Stomach (tissue), 9 donors: ENCODE measurements around the gene FBP1. TPM values are rescaled to one million over a fixed set of nuclear protein-coding genes. Genes with fewer than 3 reads are reported as not detected.
"Not testable (repeated sequence)": the region's sequence is repeated elsewhere in the genome, so short reads cannot be mapped to it uniquely, and the experiment has no call there.

Source experiments
- DNase-seq, 2 donors: peaks; one replicate each; pipeline versions ENCODE4 v3.0.0 to v3.0.0-alpha.2; 2013 to 2019
- H3K27ac ChIP-seq, 5 donors: fragments of 200-600 bp in 4 of 5; sonication (generic) in 4 of 5; one replicate each; pipeline ENCODE4 v1.5.1; 2013 to 2019; ENCODE audit warnings: mild to moderate bottlenecking in 1 of 5, moderate library complexity in 1 of 5
- H3K27me3 ChIP-seq, 3 donors: fragments of 200-600 bp; sonication (generic); one replicate each; pipeline ENCODE4 v1.5.1; 2017 to 2019; ENCODE audit warnings: mixed run types in 1 of 3
- H3K36me3 ChIP-seq, 4 donors: fragments of 200-600 bp; sonication (generic); 1 replicate in 3 of 4; 2 replicates in 1 of 4; pipeline ENCODE4 v1.5.1; 2016 to 2019
- H3K4me1 ChIP-seq, 4 donors: fragments of 200-600 bp; sonication (generic); one replicate each; pipeline ENCODE4 v1.5.1; 2016 to 2019
- H3K4me3 ChIP-seq, 4 donors: fragments of 200-600 bp; sonication (generic) in 3 of 4; one replicate each; pipeline ENCODE4 v1.5.1; 2016 to 2019; ENCODE audit warnings: mild to moderate bottlenecking in 1 of 4
- H3K9me3 ChIP-seq, 4 donors: fragments of 200-600 bp; sonication (generic); one replicate each; pipeline ENCODE4 v1.5.1; 2016 to 2019
- CTCF ChIP-seq, 7 experiments: fragments of 450-650 bp in 4 of 7; fragments of 200-600 bp in 3 of 7; sonication (generic) in 3 of 7; IDR thresholded peaks; one replicate each; pipeline ENCODE4 v1.5.1; 2016 to 2019; ENCODE audit warnings: antibody characterized with exemption in 7 of 7, control low read depth in 2 of 7, mild to moderate bottlenecking in 1 of 7
- EP300 ChIP-seq: sonication (generic); formaldehyde crosslinking; IDR thresholded peaks from one replicate; pipeline ENCODE4 v1.6.1; 2017; ENCODE audit warnings: antibody characterized with exemption
- POLR2A ChIP-seq, 4 donors: fragments of 450-650 bp; IDR thresholded peaks; one replicate each; pipeline ENCODE4 v1.6.1; 2016; ENCODE audit warnings: antibody characterized with exemption in 4 of 4, control low read depth in 2 of 4, mild to moderate bottlenecking in 1 of 4, moderate library complexity in 1 of 4
- POLR2AphosphoS5 ChIP-seq, 3 donors: sonication (generic); formaldehyde crosslinking; IDR thresholded peaks; one replicate each; pipeline ENCODE4 v1.6.1; 2016; ENCODE audit warnings: antibody characterized with exemption in 3 of 3
- WGBS, 5 donors: extraction: QIAGEN DNeasy Blood & Tissue Kit in 3 of 5; methylation state at CpG; one replicate each; pipeline versions ENCODE4 v1.1.5 to v1.1.7; 2013 to 2018; 5-methylcytosine and 5-hydroxymethylcytosine counted together
- intact Hi-C: fragments of 100-400 bp; cut with DNase I; formaldehyde crosslinking; loops from one replicate; pipeline ENCODE4 v1.15.1; 2023; ENCODE audit warnings: low total_unique reads
- polyA plus RNA-seq, 3 donors: library from polyadenylated mRNA; stranded (reverse); fragments of 200-250 nt; gene quantifications; one replicate each; pipeline ENCODE4 v1.2.3, GENCODE V29; 2013
- total RNA-seq, 5 donors: library from RNA; depleted of rRNA; stranded (reverse); fragments of >200 nt; gene quantifications; one replicate each; pipeline versions ENCODE4 v1.1.0 to v1.2.3, GENCODE V29; 2014 to 2016
- donor health status: healthy with polysubstance abuse.
- donor health status: Bipolar disorder and iron deficiency.
- donor health status: healthy.

FBP1 gene
- total and polyA plus RNA-seq, 8 donors, result 10.7 to 122 (median 42.7) TPM

- Histone ChIP-seq H3K9me3 (no peaks in the 10 kb centered on the region), H3K36me3 (peaks cover 0 to 7% (median 0%) of the 10 kb centered on the region in 4 donors), H3K27ac (no peak overlapping the region), H3K4me3 (no peak overlapping the region), H3K27me3 (no peaks in the 10 kb centered on the region), H3K4me1 (peaks cover 14 to 24% (median 19%) of the 10 kb centered on the region in 4 donors)
- TF ChIP-seq CTCF (IDR thresholded peaks at IDR 0.05) (no peak), EP300 (no peak), POLR2AphosphoS5 (IDR thresholded peaks at IDR 0.05) (no peak), POLR2A (IDR thresholded peaks at IDR 0.05) (no peak)
- 80 to 94% (median 90%) methylated on average over 7 of the region's 7 CpGs for WGBS, 5 donors
- DNase-seq, result no peak
- intact Hi-C loops, result no loop called here
These were observed 40.2 kb downstream of the FBP1 start for GRCh38 chr9:94599102-94599501.

GRCh38 chr9:94593459-94594345, 45.6 kb downstream of the FBP1 start, which contains the start of gene FBP2:
FBP2 (minus strand) TSS chr9:94593824; CDS start chr9:94593726, 98 bp downstream.
- TF ChIP-seq CTCF (IDR thresholded peaks at IDR 0.05) (no peak), EP300 (no peak), POLR2AphosphoS5 (IDR thresholded peaks at IDR 0.05) (no peak), POLR2A (IDR thresholded peaks at IDR 0.05) (no peak)
- intact Hi-C loops, result no loop called here

GRCh38 chr9:94592683-94593082, 46.6 kb downstream of the FBP1 start:
- intact Hi-C loops, DNase-seq, H3K9me3 ChIP-seq, H3K36me3 ChIP-seq: not testable (repeated sequence)
- H3K4me1 ChIP-seq, result peaks cover 5 to 13% (median 8%) of the 10 kb centered on the region in 4 donors
- 36 to 64% (median 49%) methylated on average over 7 of the region's 7 CpGs for WGBS, 5 donors
- peak overlapping the region in 3 of 4 donors; percentile 31 to 47 (median 31) for H3K4me3 ChIP-seq
- H3K27me3 ChIP-seq, result peaks cover 0 to 11% (median 0%) of the 10 kb centered on the region in 3 donors
- H3K27ac ChIP-seq, result peak overlapping the region in 4 of 5 donors; percentile 23 to 77 (median 71)

More at GRCh38 chr9:94593459-94594345, 45.6 kb downstream of the FBP1 start, which contains the start of gene FBP2:
- peak; percentile 55 to 80 for DNase-seq
- H3K9me3 ChIP-seq, result no peaks in the 10 kb centered on the region
- peak within 1 kb of the TSS; percentile 21 to 47 (median 31) for H3K4me3 ChIP-seq
- WGBS, 5 donors, result 31 to 43% (median 36%) methylated on average over 16 to 21 of the region's 21 CpGs
- H3K27ac ChIP-seq, result peak within 1 kb of the TSS; percentile 70 to 80 (median 77)
- peaks cover 0 to 11% (median 0%) of the 10 kb centered on the region in 3 donors for H3K27me3 ChIP-seq
- H3K36me3 ChIP-seq, result no peaks in the 10 kb centered on the region
- peaks cover 5 to 13% (median 8%) of the 10 kb centered on the region in 4 donors for H3K4me1 ChIP-seq

GRCh38 chr9:94591876-94592275, 47.4 kb downstream of the FBP1 start:
- intact Hi-C loops, result no loop called here
- TF ChIP-seq EP300, result no peak
- TF ChIP-seq POLR2A (IDR thresholded peaks at IDR 0.05), result no peak
- no peak for TF ChIP-seq CTCF (IDR thresholded peaks at IDR 0.05)
- no peak for TF ChIP-seq POLR2AphosphoS5 (IDR thresholded peaks at IDR 0.05)
- Histone ChIP-seq H3K4me1 (peaks cover 5 to 13% (median 8%) of the 10 kb centered on the region in 4 donors), H3K27me3 (peaks cover 0 to 11% (median 0%) of the 10 kb centered on the region in 3 donors), H3K9me3 (no peaks in the 10 kb centered on the region), H3K4me3 (peak overlapping the region in 1 of 4 donors; percentile 47), H3K27ac (no peak overlapping the region), H3K36me3 (no peaks in the 10 kb centered on the region)
- DNase-seq, result no peak
- WGBS, 5 donors, result 49 to 87% (median 64%) methylated on average over 7 to 8 of the region's 8 CpGs

GRCh38 chr9:94591046-94591545, 48.2 kb downstream of the FBP1 start:
- intact Hi-C loops, DNase-seq, H3K27ac ChIP-seq, H3K4me3 ChIP-seq, H3K9me3 ChIP-seq, H3K36me3 ChIP-seq: not testable (repeated sequence)
- Histone ChIP-seq H3K27me3 (peaks cover 0 to 11% (median 0%) of the 10 kb centered on the region in 3 donors), H3K4me1 (peaks cover 5 to 13% (median 8%) of the 10 kb centered on the region in 4 donors)
- WGBS, 5 donors, result 69 to 89% (median 85%) methylated on average over 10 to 33 of the region's 38 CpGs
